ENCODE measurements around the gene ALPK3.

ALPK3 gene

DNA sequence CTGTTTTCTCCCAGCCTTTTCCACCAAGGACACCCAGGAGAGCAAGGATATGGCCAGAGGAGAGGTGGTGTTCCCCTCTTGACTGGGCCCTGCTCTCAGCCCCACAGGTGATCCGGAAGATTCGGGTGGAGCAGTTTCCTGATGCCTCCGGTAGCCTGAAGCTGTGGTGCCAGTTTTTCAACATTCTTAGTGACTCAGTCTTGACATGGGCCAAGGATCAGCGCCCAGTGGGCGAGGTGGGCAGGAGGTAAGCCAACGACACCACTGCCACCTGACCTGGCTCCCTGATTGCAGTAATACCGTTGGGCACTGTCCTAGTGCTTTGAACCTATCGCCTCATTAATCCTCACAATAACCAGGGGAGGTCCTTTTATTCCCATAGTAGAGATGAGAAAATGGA is 42.0 kb downstream of the ALPK3 start:
- TF ChIP-seq, protein P1, sequence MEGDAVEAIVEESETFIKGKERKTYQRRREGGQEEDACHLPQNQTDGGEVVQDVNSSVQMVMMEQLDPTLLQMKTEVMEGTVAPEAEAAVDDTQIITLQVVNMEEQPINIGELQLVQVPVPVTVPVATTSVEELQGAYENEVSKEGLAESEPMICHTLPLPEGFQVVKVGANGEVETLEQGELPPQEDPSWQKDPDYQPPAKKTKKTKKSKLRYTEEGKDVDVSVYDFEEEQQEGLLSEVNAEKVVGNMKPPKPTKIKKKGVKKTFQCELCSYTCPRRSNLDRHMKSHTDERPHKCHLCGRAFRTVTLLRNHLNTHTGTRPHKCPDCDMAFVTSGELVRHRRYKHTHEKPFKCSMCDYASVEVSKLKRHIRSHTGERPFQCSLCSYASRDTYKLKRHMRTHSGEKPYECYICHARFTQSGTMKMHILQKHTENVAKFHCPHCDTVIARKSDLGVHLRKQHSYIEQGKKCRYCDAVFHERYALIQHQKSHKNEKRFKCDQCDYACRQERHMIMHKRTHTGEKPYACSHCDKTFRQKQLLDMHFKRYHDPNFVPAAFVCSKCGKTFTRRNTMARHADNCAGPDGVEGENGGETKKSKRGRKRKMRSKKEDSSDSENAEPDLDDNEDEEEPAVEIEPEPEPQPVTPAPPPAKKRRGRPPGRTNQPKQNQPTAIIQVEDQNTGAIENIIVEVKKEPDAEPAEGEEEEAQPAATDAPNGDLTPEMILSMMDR (IDR thresholded peaks at IDR 0.05; ENCODE audit: control insufficient read depth, extremely low read depth, insufficient read depth) = no peak
- no peak overlapping the region for H3K4me3 ChIP-seq (ENCODE audit: low read depth, low read length)
- DNase-seq (ENCODE audit: low read depth) = peak; percentile 85

DNA sequence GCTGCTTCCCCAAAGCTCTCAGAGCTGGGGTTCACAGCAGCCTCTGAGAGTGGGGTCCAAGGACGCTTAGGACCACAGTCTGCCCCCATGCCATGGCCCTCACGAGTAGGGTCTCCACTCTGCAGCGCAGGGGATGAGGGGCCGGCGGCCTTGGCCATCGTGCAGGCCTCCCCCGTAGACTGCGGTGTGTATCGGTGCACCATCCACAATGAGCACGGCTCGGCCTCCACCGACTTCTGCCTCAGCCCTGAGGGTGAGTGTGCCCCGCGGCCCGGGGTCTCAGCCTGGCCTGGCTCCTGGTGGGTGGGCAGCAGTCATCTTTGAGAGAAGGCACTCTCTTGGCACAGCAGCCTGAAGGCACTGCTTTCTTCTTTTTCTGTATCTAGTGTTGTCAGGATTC is 42.5 kb downstream of the ALPK3 start:
- no peak for DNase-seq (ENCODE audit: low read depth)
- TF ChIP-seq, protein P1 (IDR thresholded peaks at IDR 0.05; ENCODE audit: control insufficient read depth, extremely low read depth, insufficient read depth) = no peak
- no peak overlapping the region for H3K4me3 ChIP-seq (ENCODE audit: low read depth, low read length)

DNA sequence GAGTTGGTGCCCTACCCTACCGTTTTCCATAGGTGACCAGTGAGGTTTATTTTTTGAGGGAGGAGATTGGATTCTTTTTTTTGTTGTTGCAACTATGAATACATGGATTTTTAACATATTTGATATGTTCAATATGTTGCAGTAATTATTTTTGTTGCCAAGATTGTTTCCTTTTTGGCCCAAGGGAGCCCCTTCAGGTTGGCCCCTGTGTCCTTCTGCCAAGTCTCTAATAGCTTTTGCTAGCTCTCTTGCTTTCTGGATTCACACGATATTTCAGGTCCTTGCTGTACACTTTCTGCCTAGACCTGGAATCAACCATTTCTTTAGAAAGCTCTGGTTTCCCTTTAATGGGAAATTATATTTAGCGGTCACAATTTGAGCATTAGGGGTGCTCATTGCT is 44.6 kb downstream of the ALPK3 start:
- H3K4me3 ChIP-seq (ENCODE audit: low read depth, low read length) = no peak overlapping the region
- DNase-seq (ENCODE audit: low read depth) = no peak
- TF ChIP-seq, protein P1 (IDR thresholded peaks at IDR 0.05; ENCODE audit: control insufficient read depth, extremely low read depth, insufficient read depth) = no peak

DNA sequence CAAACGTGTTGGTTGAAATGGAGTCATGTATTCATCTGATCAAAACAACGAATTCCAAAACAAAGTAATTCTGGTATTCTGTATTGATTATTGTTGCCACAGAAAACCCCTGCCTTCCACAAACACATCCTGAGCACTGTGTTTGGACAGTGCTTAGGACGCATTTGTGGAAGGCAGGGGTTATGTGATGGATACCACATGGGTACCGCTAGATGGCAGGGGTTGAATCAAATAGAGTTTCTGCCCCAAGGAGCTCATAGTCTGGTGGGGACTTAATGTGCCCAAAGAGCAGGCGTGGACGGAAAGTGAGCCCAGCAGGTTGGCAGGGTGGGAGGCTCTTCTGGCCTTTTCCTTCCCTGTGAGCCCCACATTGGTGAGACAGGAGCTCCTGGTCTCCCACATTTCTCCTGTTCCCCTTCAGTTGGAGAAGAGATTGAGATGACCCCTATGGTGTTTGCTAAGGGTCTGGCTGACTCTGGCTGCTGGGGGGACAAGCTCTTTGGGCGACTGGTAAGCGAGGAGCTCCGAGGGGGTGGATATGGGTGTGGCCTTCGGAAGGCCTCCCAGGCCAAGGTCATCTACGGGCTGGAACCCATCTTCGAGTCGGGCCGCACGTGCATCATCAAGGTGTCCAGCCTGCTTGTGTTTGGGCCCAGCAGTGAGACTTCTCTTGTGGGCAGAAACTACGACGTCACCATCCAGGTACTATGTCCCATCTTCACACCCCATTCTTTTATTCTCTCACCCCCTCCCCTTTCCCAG is 45.2 kb downstream of the ALPK3 start:
- no peak overlapping the region for H3K4me3 ChIP-seq (ENCODE audit: low read depth, low read length)
- TF ChIP-seq, protein P1 (IDR thresholded peaks at IDR 0.05; ENCODE audit: control insufficient read depth, extremely low read depth, insufficient read depth) = no peak
- no peak for DNase-seq (ENCODE audit: low read depth)

DNA sequence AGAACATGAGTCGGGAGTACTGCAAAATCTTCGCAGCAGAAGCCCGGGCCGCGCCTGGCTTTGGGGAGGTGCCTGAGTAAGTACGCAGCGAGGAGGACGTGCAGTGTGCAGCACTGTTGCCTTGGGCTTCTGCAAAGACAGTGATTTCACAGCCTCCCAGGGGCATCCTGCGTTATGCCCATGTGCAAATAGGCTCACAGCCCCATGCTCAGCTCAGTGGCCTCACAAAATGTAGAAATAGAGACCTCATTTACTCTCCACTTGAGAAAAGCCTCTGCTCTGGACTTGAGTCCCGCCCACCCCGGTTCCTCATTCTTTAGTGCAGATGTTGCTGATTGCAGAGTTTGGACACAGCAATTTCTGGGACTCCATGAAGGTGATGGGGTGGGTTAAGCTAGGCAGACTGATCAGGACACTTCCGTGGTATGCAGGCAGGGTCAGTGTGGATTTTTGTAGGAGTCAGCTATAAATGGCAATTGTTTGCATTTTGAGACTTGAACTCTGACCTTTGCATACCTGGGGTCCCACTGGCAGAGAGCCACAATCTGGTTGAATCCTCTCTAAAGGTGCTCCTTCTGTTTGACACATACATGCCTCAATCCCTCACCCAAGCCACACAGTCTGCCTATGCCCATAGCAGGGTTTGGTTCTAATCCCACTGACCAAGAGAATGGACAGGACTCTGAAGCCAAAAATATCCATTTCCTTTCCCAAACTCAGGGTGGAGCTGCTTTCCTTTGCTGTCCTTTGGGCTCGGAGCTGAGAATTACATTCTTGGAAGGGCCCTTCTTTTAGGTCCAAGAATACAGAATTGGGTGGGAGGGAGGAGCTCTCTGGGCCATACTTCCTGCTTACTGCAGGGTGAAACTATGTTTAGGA is 46.6 kb downstream of the ALPK3 start:
- H3K4me3 ChIP-seq (ENCODE audit: low read depth, low read length) = no peak overlapping the region
- TF ChIP-seq, protein P1 (IDR thresholded peaks at IDR 0.05; ENCODE audit: control insufficient read depth, extremely low read depth, insufficient read depth) = no peak
- no peak for DNase-seq (ENCODE audit: low read depth)

DNA sequence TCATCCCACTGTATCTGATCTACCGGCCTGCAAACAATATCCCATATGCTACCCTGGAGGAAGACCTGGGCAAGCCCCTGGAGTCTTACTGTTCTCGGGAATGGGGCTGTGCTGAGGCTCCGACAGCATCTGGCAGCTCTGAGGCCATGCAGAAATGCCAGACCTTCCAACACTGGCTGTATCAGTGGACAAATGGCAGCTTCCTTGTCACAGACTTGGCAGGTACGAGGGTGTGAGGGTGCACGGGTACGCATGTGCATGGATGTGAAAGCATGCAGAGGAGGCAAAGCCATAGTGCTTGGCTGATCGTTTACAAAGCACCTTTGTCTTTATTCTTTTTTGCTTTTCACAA is 47.3 kb downstream of the ALPK3 start:
- no peak for DNase-seq (ENCODE audit: low read depth)
- TF ChIP-seq, protein P1 (IDR thresholded peaks at IDR 0.05; ENCODE audit: control insufficient read depth, extremely low read depth, insufficient read depth) = no peak
- H3K4me3 ChIP-seq (ENCODE audit: low read depth, low read length) = no peak overlapping the region

Measured in LNCaP clone FGC (cell line).